ENCODE results near the gene SPATA7.

DNA sequence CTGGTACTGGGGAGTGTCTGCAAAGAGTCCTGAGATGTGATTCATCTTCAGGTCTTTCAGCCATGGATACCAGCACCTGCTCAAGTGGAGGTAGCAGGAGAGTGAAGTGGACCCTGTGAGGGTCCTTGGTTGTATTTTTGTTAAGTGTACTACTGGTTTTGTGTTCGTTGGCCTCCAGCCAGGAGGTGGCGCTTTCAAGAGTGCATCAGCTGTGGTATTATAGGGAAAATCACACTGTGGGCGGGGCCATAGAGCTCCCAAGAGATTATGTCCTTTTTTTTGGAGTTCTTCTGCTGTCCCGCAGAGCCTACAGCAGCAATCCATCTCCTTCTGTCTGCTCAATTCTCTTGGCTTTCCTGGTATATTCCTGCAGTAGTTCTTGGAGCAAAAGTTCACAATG lies 66.8 kb downstream of the SPATA7 start:
- TF ChIP-seq FOXM1 (IDR thresholded peaks at IDR 0.05; ENCODE audit: borderline replicate concordance): no peak
- no peak for TF ChIP-seq FOXA1 (IDR thresholded peaks at IDR 0.05)
- TF ChIP-seq FOXK2 (IDR thresholded peaks at IDR 0.05): no peak
- TF ChIP-seq SP1 (IDR thresholded peaks at IDR 0.05): no peak
- TF ChIP-seq, protein P1, sequence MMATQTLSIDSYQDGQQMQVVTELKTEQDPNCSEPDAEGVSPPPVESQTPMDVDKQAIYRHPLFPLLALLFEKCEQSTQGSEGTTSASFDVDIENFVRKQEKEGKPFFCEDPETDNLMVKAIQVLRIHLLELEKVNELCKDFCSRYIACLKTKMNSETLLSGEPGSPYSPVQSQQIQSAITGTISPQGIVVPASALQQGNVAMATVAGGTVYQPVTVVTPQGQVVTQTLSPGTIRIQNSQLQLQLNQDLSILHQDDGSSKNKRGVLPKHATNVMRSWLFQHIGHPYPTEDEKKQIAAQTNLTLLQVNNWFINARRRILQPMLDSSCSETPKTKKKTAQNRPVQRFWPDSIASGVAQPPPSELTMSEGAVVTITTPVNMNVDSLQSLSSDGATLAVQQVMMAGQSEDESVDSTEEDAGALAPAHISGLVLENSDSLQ (IDR thresholded peaks at IDR 0.05): no peak
- no peak for TF ChIP-seq TARDBP (IDR thresholded peaks at IDR 0.05)
- no peak for TF ChIP-seq CTBP1 (IDR thresholded peaks at IDR 0.05; ENCODE audit: borderline replicate concordance)
- TF ChIP-seq ZNF384 (IDR thresholded peaks at IDR 0.05): no peak
- no peak for TF ChIP-seq BHLHE40 (IDR thresholded peaks at IDR 0.05; ENCODE audit: borderline replicate concordance)
- TF ChIP-seq ARNT (IDR thresholded peaks at IDR 0.05): no peak
- no peak for TF ChIP-seq ELF4 (IDR thresholded peaks at IDR 0.05)
- TF ChIP-seq LEF1 (IDR thresholded peaks at IDR 0.05; ENCODE audit: borderline replicate concordance): no peak
- no peak for TF ChIP-seq L3MBTL2 (conservative IDR thresholded peaks at IDR 0.05)
- no peak for TF ChIP-seq HDGF (IDR thresholded peaks at IDR 0.05; ENCODE audit: borderline replicate concordance)
